HCT116 (cell line): Measurements from ENCODE around the gene MAN2B1. TPM values are rescaled to one million over a fixed set of nuclear protein-coding genes. Genes with fewer than 3 reads are reported as not detected.
A peak's percentile ranks its signal among the peaks of the same experiment; 100 is the strongest.

Source experiments
- ATAC-seq: fragments of 200-7000 bp; cut with Tn5 transposase; 2 replicates; pipeline ENCODE4 v1.9.1; 2020; ENCODE audit warnings: mild to moderate bottlenecking, moderate library complexity
- BruUV-seq: library from RNA; stranded (reverse); fragments of 400-500 nt; replicated peaks from 2 replicates; lab custom pipeline; 2021; lab: Mats Ljungman, UMichigan
- CTCF ChIA-PET: fragments of 300-600 bp; sonication (Branson Sonifier 250); formaldehyde crosslinking; loops from one replicate; lab custom pipeline; 2021; ENCODE audit warnings: antibody characterized with exemption; lab: Charles Lee
- POLR2A ChIA-PET: fragments of 300-600, 350-600 bp; sonication (Branson Sonifier 250); formaldehyde crosslinking; loops from one replicate; lab custom pipeline; 2021; ENCODE audit warnings: antibody characterized with exemption; lab: Charles Lee
- RAD21 ChIA-PET, 2 experiments: fragments of 300-600 bp; sonication (Branson Sonifier 250); formaldehyde crosslinking; loops; one replicate each; lab custom pipeline; 2023; ENCODE audit warnings: low total read pairs in 2 of 2; ENCODE audit not compliant: uncharacterized antibody in 2 of 2, unreplicated experiment in 2 of 2, low non-redundant PET in 1 of 2; lab: Charles Lee
- DNase-seq: peaks from one replicate; pipeline ENCODE4 v3.0.0-alpha.2; 2010; ENCODE audit warnings: low read depth, low spot score
- H2AFZ ChIP-seq: fragments of 200-600 bp; shearing (Covaris generic), sonication (generic); 2 replicates; pipeline ENCODE4 v1.6.1; 2017; ENCODE audit warnings: low read depth, mixed run types, mixed read lengths, antibody characterized with exemption, low read length; ENCODE audit not compliant: poor library complexity, severe bottlenecking
- H3K27ac ChIP-seq: 2 replicates; pipeline ENCODE4 v1.5.1; 2012; ENCODE audit warnings: low read depth, low read length
- H3K27me3 ChIP-seq: fragments of 200-600 bp; sonication (generic); 2 replicates; pipeline ENCODE4 v1.6.1; 2016; ENCODE audit warnings: mixed run types, low read length, mixed read lengths; ENCODE audit not compliant: insufficient read depth
- H3K36me3 ChIP-seq, 2 experiments: fragments of 200-500 bp in 1 of 2; fragments of 200-600 bp in 1 of 2; sonication (Bioruptor generic) in 1 of 2; sonication (generic) in 1 of 2; 2 replicates each; pipeline versions ENCODE4 v1.5.1 to v1.6.1; 2014 to 2016; ENCODE audit warnings: low read length in 2 of 2, inconsistent platforms in 1 of 2, mixed read lengths in 1 of 2, mixed run types in 1 of 2; ENCODE audit not compliant: insufficient read depth in 2 of 2, control insufficient read depth in 1 of 2
- H3K4me1 ChIP-seq, 2 experiments: fragments of 200-600 bp in 1 of 2; sonication (generic) in 1 of 2; 2 replicates each; pipeline versions ENCODE4 v1.5.1 to v1.6.1; 2012 to 2017; ENCODE audit warnings: low read length in 2 of 2, inconsistent platforms in 1 of 2, mild to moderate bottlenecking in 1 of 2, mixed read lengths in 1 of 2, mixed run types in 1 of 2, moderate library complexity in 1 of 2; ENCODE audit not compliant: insufficient read depth in 2 of 2, control insufficient read depth in 1 of 2
- H3K4me2 ChIP-seq: fragments of 200-600 bp; sonication (generic); 2 replicates; pipeline ENCODE4 v1.6.1; 2017; ENCODE audit warnings: mixed run types, low read length, mixed read lengths
- H3K4me3 ChIP-seq, 2 experiments: fragments of 200-600 bp in 1 of 2; sonication (generic) in 1 of 2; replicated peaks in 1 of 2; 2 replicates each; pipeline ENCODE4 v1.5.1; 2011 to 2016; ENCODE audit warnings: low read length in 2 of 2, control low read depth in 1 of 2, low read depth in 1 of 2, mild to moderate bottlenecking in 1 of 2, mixed read lengths in 1 of 2, mixed run types in 1 of 2
- H3K79me2 ChIP-seq: fragments of 200-600 bp; sonication (generic); 2 replicates; pipeline ENCODE4 v1.6.1; 2017; ENCODE audit warnings: mild to moderate bottlenecking, mixed run types, low read length, moderate library complexity, mixed read lengths; ENCODE audit not compliant: insufficient read depth
- H3K9ac ChIP-seq: fragments of 200-600 bp; sonication (generic); 2 replicates; pipeline ENCODE4 v1.6.1; 2016; ENCODE audit warnings: low read length, mixed read lengths
- H3K9me2 ChIP-seq: fragments of 200-600 bp; sonication (generic), shearing (Covaris generic); 2 replicates; pipeline ENCODE4 v1.6.1; 2017; ENCODE audit warnings: mixed run types, mild to moderate bottlenecking, moderate library complexity; ENCODE audit not compliant: insufficient read depth
- H3K9me3 ChIP-seq, 2 experiments: fragments of 200-500 bp in 1 of 2; fragments of 200-600 bp in 1 of 2; sonication (Bioruptor generic) in 1 of 2; sonication (generic) in 1 of 2; 2 replicates each; pipeline ENCODE4 v1.6.1; 2014 to 2017; ENCODE audit warnings: low read length in 2 of 2, mixed read lengths in 2 of 2, inconsistent platforms in 1 of 2, low read depth in 1 of 2, mild to moderate bottlenecking in 1 of 2, mixed run types in 1 of 2, moderate library complexity in 1 of 2; ENCODE audit not compliant: control insufficient read depth in 1 of 2, insufficient read depth in 1 of 2
- H4K20me1 ChIP-seq: fragments of 200-600 bp; sonication (generic), shearing (Covaris generic); 2 replicates; pipeline ENCODE4 v1.6.1; 2017; ENCODE audit warnings: mixed run types, mild to moderate bottlenecking, moderate library complexity; ENCODE audit not compliant: insufficient read depth
- CBX3 ChIP-seq: IDR thresholded peaks from 2 replicates; pipeline ENCODE4 v1.6.1; 2012; ENCODE audit warnings: low read depth
- JUND ChIP-seq: IDR thresholded peaks from 2 replicates; pipeline ENCODE4 v1.6.1; 2012
- POLR2AphosphoS5 ChIP-seq: IDR thresholded peaks from 2 replicates; pipeline ENCODE4 v1.6.1; 2011; ENCODE audit warnings: mild to moderate bottlenecking, low read depth, low read length, moderate library complexity
- RAD21 ChIP-seq: IDR thresholded peaks from 2 replicates; pipeline ENCODE4 v1.6.1; 2012; ENCODE audit warnings: low read depth, mild to moderate bottlenecking
- SIN3A ChIP-seq: IDR thresholded peaks from 2 replicates; pipeline ENCODE4 v1.6.1; 2012; ENCODE audit warnings: low read depth
- SRF ChIP-seq: IDR thresholded peaks from 2 replicates; pipeline ENCODE4 v1.6.1; 2012; ENCODE audit warnings: low read depth
- intact Hi-C: fragments of 100-400 bp; cut with micrococcal nuclease; formaldehyde crosslinking; loops from 2 replicates; pipeline ENCODE4 v1.10.0; 2022
- total RNA-seq: library from RNA; stranded (reverse); gene quantifications from one replicate; pipeline ENCODE4 v1.2.1, GENCODE V29; 2021; ENCODE audit not compliant: unreplicated experiment

The MAN2B1 gene
- total RNA-seq, 1 experiment from 2014 or later, result 48.3 TPM

DNA sequence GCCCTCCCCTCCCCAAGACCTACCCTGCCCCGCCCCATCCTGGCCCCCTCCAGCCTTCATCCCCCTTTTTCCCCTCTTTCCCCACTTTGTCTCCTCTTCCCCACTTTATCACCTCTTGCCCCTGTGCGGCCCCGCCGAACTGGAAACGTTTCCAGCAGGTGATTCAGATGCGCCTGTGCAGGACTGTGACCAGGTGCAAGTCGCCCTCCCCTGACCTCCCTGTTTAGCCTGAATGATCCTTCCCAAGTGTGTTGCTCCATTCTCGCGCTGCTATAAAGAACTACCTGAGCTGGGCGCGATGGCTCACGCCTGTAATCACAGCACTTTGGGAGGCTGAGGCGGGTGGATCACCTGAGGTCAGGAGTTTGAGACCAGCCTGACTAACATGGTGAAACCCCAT is 29.9 kb downstream of the MAN2B1 start:
- H3K79me2 ChIP-seq, result no peaks in the 10 kb centered on the region
- no peak for TF ChIP-seq RAD21
- no peaks in the 10 kb centered on the region for H3K4me1 ChIP-seq
- peaks cover 0 to 4% of the 10 kb centered on the region in 2 experiments; a peak in 2 of 4 replicates for H3K9me3 ChIP-seq
- ChIA-PET CTCF (no interaction called here), RAD21 (no interaction called here), POLR2A (no interaction called here)
- H3K4me3 ChIP-seq, result no peak overlapping the region
- H3K27me3 ChIP-seq, result no peaks in the 10 kb centered on the region
- no peak overlapping the region for H3K9ac ChIP-seq
- no peaks in the 10 kb centered on the region for H3K9me2 ChIP-seq
- intact Hi-C loops, result no loop called here
- DNase-seq, result no peak
- no peak for ATAC-seq
- H2AFZ ChIP-seq, result no peak overlapping the region
- H4K20me1 ChIP-seq, result no peaks in the 10 kb centered on the region
- H3K4me2 ChIP-seq, result no peak overlapping the region
- H3K27ac ChIP-seq, result no peak overlapping the region
- no TSS peak for BruUV-seq
- no peaks in the 10 kb centered on the region for H3K36me3 ChIP-seq

- POLR2A ChIA-PET, result no interaction called here
- Histone ChIP-seq H3K27ac (no peak overlapping the region), H3K4me2 (no peak overlapping the region), H3K9me3 (peaks cover 27 to 28% of the 10 kb centered on the region in 2 experiments; a peak in 3 of 4 replicates), H3K9ac (no peak overlapping the region)
- RAD21 ChIA-PET, result no interaction called here
- no peak for TF ChIP-seq SRF
- no peak for TF ChIP-seq POLR2AphosphoS5
- no peak for TF ChIP-seq SIN3A
- no peak for TF ChIP-seq JUND
- no peak for TF ChIP-seq CBX3
- TF ChIP-seq RAD21, result no peak
- TF ChIP-seq, all 23 proteins: peak for 0
- intact Hi-C loops, result no loop called here
- Histone ChIP-seq H3K9me2 (no peaks in the 10 kb centered on the region), H3K4me1 (no peaks in the 10 kb centered on the region), H4K20me1 (no peaks in the 10 kb centered on the region), H3K4me3 (no peak overlapping the region), H3K36me3 (peaks cover 20 to 45% of the 10 kb centered on the region in 2 experiments), H3K79me2 (no peaks in the 10 kb centered on the region), H2AFZ (no peak overlapping the region), H3K27me3 (no peaks in the 10 kb centered on the region)
- TSS peak; percentile 40 for BruUV-seq
- ATAC-seq (no peak), DNase-seq (no peak)
- CTCF ChIA-PET, result no interaction called here
These were observed 37.3 kb downstream of the MAN2B1 start for GRCh38 chr19:12629215-12629614.
